K562 (cell line): Measurements from ENCODE around the gene SPINK14. TPM values are rescaled to one million over a fixed set of nuclear protein-coding genes. Genes with fewer than 3 reads are reported as not detected.

Source experiments
- CHAMP1 ChIP-seq: fragments of 450-650 bp; IDR thresholded peaks from 2 replicates; pipeline ENCODE4 v1.6.1; 2016; ENCODE audit warnings: mild to moderate bottlenecking
- CSDE1 ChIP-seq, 2 experiments: fragments of 450-650 bp; IDR thresholded peaks; 2 replicates each; pipeline ENCODE4 v1.6.1; 2016; ENCODE audit warnings: mild to moderate bottlenecking in 1 of 2
- HIVEP1 ChIP-seq: fragments of 250-450 bp; sonication (Bioruptor Pico); IDR thresholded peaks from 2 replicates; pipeline ENCODE4 v1.4.0; 2020; ENCODE audit warnings: mild to moderate bottlenecking
- ZNF277 ChIP-seq: fragments of 250-450 bp; sonication (Bioruptor Pico); IDR thresholded peaks from 2 replicates; pipeline ENCODE4 v1.8.0; 2022; ENCODE audit warnings: inconsistent platforms, mild to moderate bottlenecking, moderate library complexity, borderline replicate concordance
- ZNF57 ChIP-seq: fragments of 450-650 bp; formaldehyde crosslinking; IDR thresholded peaks from 2 replicates; pipeline ENCODE4 v1.4.0; 2020; ENCODE audit warnings: mild to moderate bottlenecking, moderate library complexity
- polyA plus RNA-seq, 8 experiments: library from polyadenylated mRNA; depleted of rRNA in 4 of 8; stranded (reverse) in 5 of 8; unstranded in 3 of 8; fragments of >200 nt; fragmentation: Nextera tagmentation in 2 of 8; fragmentation: Illumina TruSeq in 1 of 8; extraction: Ambion mirVana in 2 of 8; extraction: Trizol in 1 of 8; gene quantifications; 2 replicates each; pipeline versions ENCODE4 v1.2.1 to v1.2.3, GENCODE V29; 2011 to 2014; ENCODE audit warnings: inconsistent platforms in 1 of 8, missing spikeins in 1 of 8
- total RNA-seq, 7 experiments: library from RNA; depleted of rRNA in 6 of 7; stranded (reverse); fragments of >200 nt in 6 of 7; fragmentation: Illumina TruSeq in 2 of 7; extraction: Trizol in 2 of 7; gene quantifications; 2 replicates each; pipeline versions ENCODE4 v1.2.1 to v1.2.3, GENCODE V29; 2011 to 2021; ENCODE audit warnings: low replicate concordance in 1 of 7
- TF ChIP-seq, protein P1 (sequence below): fragments of 250-450 bp; sonication (Bioruptor Pico); IDR thresholded peaks from 2 replicates; pipeline ENCODE4 v1.4.0; 2020; ENCODE audit warnings: borderline replicate concordance

Gene SPINK14
- total and polyA plus RNA-seq, 9 of the 15 experiments (the other 6 are each of a cell fraction or from before 2014, with no cell fraction given): not detected

DNA sequence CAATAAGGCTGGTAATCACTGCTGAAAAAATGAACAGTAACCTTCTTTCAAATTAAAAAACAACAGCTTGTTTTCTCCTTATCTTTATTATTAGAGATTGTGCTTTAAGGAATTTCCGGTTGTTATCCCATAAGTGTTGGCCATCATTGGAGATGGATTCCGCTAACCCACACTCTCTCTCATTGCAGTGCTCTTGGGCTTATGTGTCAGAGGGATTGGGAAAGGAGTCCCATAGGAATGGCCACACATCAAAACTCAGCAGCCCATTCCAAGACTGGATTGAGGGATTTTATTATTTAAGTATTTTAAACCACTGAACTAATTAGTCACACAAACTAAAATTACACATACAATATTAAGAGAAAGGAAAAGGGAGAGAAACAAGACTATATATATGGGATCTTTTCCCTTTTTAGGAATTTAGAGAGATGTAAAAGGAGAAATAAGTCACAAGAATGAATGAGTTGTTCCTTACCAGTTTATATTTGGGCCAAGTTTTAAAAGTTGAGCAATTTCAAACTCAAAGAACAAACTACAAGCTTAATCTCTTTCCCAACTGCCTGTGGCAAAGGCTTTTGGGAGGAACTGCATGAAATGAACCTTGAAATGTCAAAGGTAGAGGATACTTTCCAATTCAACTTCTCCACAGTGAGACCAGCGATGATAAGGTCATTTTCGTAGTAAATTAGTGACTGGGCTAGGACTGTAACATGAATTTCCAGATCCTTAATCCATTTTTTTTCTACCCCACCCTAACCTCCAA is 36.9 kb downstream of the SPINK14 start (continued):
- TF ChIP-seq ZNF277 (CRISPR knock-in tag) (no peak), CSDE1 (IDR thresholded peaks at IDR 0.05) (no peak), HIVEP1 (CRISPR knock-in tag) (no peak), ZNF57 (CRISPR knock-in tag) (no peak), CHAMP1 (no peak)
- TF ChIP-seq, protein P1, sequence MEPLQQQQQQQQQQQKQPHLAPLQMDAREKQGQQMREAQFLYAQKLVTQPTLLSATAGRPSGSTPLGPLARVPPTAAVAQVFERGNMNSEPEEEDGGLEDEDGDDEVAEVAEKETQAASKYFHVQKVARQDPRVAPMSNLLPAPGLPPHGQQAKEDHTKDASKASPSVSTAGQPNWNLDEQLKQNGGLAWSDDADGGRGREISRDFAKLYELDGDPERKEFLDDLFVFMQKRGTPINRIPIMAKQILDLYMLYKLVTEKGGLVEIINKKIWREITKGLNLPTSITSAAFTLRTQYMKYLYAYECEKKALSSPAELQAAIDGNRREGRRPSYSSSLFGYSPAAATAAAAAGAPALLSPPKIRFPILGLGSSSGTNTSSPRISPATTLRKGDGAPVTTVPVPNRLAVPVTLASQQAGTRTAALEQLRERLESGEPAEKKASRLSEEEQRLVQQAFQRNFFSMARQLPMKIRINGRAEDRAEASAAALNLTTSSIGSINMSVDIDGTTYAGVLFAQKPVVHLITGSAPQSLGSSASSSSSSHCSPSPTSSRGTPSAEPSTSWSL: no peak
- TF ChIP-seq, all 486 proteins: peak for 0
